Measurements from ENCODE around the gene CCNH. TPM values are rescaled to one million over a fixed set of nuclear protein-coding genes. Genes with fewer than 3 reads are reported as not detected.

CCNH gene
- total RNA-seq, 3 donors from 2014 or later (not counting 1 experiment from before 2014, with no cell fraction given) = 171 to 305 (median 268) TPM

DNA sequence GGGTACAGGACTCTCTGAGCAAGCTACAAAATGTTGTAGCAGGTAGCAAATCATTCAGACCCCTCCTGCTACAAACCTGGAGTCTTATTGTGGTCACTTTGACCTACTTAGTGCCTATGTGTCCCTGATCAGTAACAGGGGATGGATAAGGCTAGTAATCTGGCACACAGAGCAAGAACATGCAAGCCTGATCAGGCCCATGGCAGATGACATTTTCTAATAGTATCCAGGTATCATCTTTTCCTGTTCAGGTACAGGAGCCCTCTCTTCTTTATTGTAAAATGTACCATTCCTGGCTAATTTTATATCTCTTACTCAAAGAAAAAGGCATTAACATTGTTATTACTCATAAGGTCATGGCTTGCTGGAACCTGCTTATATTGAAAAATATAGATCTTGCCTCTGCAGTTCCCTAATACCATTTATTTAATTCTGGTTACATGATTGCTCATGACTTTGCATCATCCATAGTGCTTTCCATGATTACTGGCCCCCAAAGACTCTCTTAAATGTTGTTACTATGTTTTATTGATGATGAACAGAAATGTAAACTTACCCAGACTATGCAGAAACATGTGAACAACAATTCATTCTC lies 18.2 kb upstream of the CCNH start:
- DNase-seq = no peak
- no peaks in the 10 kb centered on the region for H3K36me3 ChIP-seq (ENCODE audit: control insufficient read depth, insufficient read depth, low read length)
- Mint-ChIP-seq H3K4me3 (no peak overlapping the region), H3K9me3 (no peaks in the 10 kb centered on the region), H3K27ac (no peak overlapping the region), H3K4me1 (no peaks in the 10 kb centered on the region), H3K27me3 (ENCODE audit: low read depth in 2 of 2) (peaks cover 25 to 46% of the 10 kb centered on the region in 2 donors), H3K36me3 (no peaks in the 10 kb centered on the region)
- TF ChIP-seq, protein P1, sequence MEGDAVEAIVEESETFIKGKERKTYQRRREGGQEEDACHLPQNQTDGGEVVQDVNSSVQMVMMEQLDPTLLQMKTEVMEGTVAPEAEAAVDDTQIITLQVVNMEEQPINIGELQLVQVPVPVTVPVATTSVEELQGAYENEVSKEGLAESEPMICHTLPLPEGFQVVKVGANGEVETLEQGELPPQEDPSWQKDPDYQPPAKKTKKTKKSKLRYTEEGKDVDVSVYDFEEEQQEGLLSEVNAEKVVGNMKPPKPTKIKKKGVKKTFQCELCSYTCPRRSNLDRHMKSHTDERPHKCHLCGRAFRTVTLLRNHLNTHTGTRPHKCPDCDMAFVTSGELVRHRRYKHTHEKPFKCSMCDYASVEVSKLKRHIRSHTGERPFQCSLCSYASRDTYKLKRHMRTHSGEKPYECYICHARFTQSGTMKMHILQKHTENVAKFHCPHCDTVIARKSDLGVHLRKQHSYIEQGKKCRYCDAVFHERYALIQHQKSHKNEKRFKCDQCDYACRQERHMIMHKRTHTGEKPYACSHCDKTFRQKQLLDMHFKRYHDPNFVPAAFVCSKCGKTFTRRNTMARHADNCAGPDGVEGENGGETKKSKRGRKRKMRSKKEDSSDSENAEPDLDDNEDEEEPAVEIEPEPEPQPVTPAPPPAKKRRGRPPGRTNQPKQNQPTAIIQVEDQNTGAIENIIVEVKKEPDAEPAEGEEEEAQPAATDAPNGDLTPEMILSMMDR (IDR thresholded peaks at IDR 0.05) = no peak
- no peak overlapping the region for H3K27ac ChIP-seq (ENCODE audit: low read length)
- no peaks in the 10 kb centered on the region for H3K9me3 ChIP-seq (ENCODE audit: control insufficient read depth, insufficient read depth, low read length)
- H3K4me3 ChIP-seq (ENCODE audit: low read length) = no peak overlapping the region
- H3K4me1 ChIP-seq (ENCODE audit: control insufficient read depth, insufficient read depth, low read length) = no peaks in the 10 kb centered on the region
- no peak for ATAC-seq
- no peaks in the 10 kb centered on the region for H3K27me3 ChIP-seq (ENCODE audit: control insufficient read depth, insufficient read depth, low read length)
- intact Hi-C loops (cut with micrococcal nuclease) = loop anchor here (10.0 kb wide), 1 partner anchor 1264 kb away; no protein-coding TSS in a partner anchor

DNA sequence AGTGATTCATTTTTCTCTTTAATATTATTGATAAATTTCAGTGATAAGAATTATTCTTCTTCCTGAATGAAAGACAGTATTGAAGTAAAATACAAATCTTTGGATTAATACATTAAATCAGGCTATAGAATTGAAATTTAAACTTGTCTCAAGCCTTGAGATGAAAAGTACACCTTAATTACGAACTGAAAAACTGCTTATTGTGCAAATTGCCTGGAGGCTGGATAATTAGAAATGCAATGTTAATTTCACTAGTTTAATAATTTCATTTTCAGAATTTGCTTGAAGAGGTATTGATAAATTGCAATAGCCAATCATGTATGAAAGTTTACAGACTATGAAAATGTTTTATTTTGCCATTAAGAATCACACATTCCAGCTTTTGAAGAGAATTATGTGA lies 11.0 kb upstream of the CCNH start:
- intact Hi-C loops (cut with micrococcal nuclease) = no loop called here
- Histone ChIP-seq H3K4me3 (ENCODE audit: low read length) (no peak overlapping the region), H3K27ac (ENCODE audit: low read length) (no peak overlapping the region), H3K36me3 (ENCODE audit: control insufficient read depth, insufficient read depth, low read length) (no peaks in the 10 kb centered on the region), H3K9me3 (ENCODE audit: control insufficient read depth, insufficient read depth, low read length) (no peaks in the 10 kb centered on the region), H3K27me3 (ENCODE audit: control insufficient read depth, insufficient read depth, low read length) (no peaks in the 10 kb centered on the region), H3K4me1 (ENCODE audit: control insufficient read depth, insufficient read depth, low read length) (no peaks in the 10 kb centered on the region)
- DNase-seq (no peak), ATAC-seq (no peak)
- WGBS (ENCODE audit: insufficient coverage) = no CpG with 5 or more reads among the region's 1 CpG
- TF ChIP-seq, protein P1 (IDR thresholded peaks at IDR 0.05) = no peak
- H3K27me3 Mint-ChIP-seq (ENCODE audit: low read depth in 2 of 2) = peaks cover 7 to 28% of the 10 kb centered on the region in 2 donors
- H3K36me3 Mint-ChIP-seq = no peaks in the 10 kb centered on the region
- no peak overlapping the region for H3K4me3 Mint-ChIP-seq
- H3K4me1 Mint-ChIP-seq = no peaks in the 10 kb centered on the region
- no peak overlapping the region for H3K27ac Mint-ChIP-seq
- H3K9me3 Mint-ChIP-seq = no peaks in the 10 kb centered on the region

DNA sequence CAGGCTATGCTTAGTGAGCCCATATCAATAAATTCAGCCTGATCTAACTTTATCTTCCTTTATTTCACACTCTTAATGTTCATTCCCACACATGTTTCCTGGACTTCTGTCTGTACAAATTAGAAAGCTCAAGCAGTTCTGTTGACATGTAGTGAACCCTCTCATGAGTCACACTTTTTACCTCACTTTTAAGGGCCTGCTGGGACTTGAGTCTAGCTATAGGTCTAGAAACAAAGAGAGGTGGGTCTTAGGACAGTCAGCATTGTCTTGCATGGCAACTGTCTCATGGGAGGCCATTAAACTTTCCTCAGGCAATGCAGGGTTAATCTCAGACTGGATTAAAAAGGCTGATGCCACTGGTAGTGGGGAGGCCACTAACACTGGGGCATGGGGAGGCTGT lies 8.6 kb upstream of the CCNH start:
- TF ChIP-seq, protein P1 (IDR thresholded peaks at IDR 0.05) = no peak
- DNase-seq (no peak), ATAC-seq (no peak)
- intact Hi-C loops (cut with micrococcal nuclease) = no loop called here
- Histone ChIP-seq H3K9me3 (ENCODE audit: control insufficient read depth, insufficient read depth, low read length) (no peaks in the 10 kb centered on the region), H3K27ac (ENCODE audit: low read length) (no peak overlapping the region), H3K36me3 (ENCODE audit: control insufficient read depth, insufficient read depth, low read length) (no peaks in the 10 kb centered on the region), H3K4me3 (ENCODE audit: low read length) (no peak overlapping the region), H3K27me3 (ENCODE audit: control insufficient read depth, insufficient read depth, low read length) (no peaks in the 10 kb centered on the region), H3K4me1 (ENCODE audit: control insufficient read depth, insufficient read depth, low read length) (no peaks in the 10 kb centered on the region)
- H3K36me3 Mint-ChIP-seq = no peaks in the 10 kb centered on the region
- no peak overlapping the region for H3K27ac Mint-ChIP-seq
- peaks cover 2 to 32% of the 10 kb centered on the region in 2 donors for H3K27me3 Mint-ChIP-seq (ENCODE audit: low read depth in 2 of 2)
- no peaks in the 10 kb centered on the region for H3K9me3 Mint-ChIP-seq
- no peak overlapping the region for H3K4me3 Mint-ChIP-seq
- H3K4me1 Mint-ChIP-seq = no peaks in the 10 kb centered on the region

DNA sequence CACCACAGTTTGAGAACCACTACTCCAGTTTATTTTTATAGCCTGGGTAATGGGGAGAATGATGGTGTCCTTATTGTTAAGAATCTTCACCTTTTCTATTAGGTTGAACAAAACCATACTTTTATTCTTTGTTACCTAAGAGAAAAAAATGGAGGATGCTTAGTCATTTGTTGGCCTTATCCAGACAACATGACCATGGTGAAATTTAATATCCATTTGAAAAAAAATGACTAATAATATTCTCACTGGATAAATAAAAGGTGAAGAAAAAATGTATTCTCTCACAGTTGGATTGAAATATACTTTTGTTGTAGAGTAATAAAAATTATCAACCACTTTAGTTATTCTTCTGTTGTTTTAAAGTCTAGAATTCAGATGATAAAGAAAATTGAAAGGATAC lies 5.8 kb upstream of the CCNH start:
- Mint-ChIP-seq H3K4me1 (no peaks in the 10 kb centered on the region), H3K36me3 (no peaks in the 10 kb centered on the region), H3K4me3 (no peak overlapping the region), H3K27ac (no peak overlapping the region), H3K27me3 (ENCODE audit: low read depth in 2 of 2) (peaks cover 10 to 35% of the 10 kb centered on the region in 2 donors), H3K9me3 (no peaks in the 10 kb centered on the region)
- TF ChIP-seq, protein P1 (IDR thresholded peaks at IDR 0.05) = no peak
- no peak overlapping the region for H3K4me3 ChIP-seq (ENCODE audit: low read length)
- ATAC-seq = no peak
- intact Hi-C loops (cut with micrococcal nuclease) = loop anchor here (10.0 kb wide), 1 partner anchor 726 kb away; no protein-coding TSS in a partner anchor
- no peaks in the 10 kb centered on the region for H3K4me1 ChIP-seq (ENCODE audit: control insufficient read depth, insufficient read depth, low read length)
- no peaks in the 10 kb centered on the region for H3K9me3 ChIP-seq (ENCODE audit: control insufficient read depth, insufficient read depth, low read length)
- DNase-seq = no peak
- no peaks in the 10 kb centered on the region for H3K27me3 ChIP-seq (ENCODE audit: control insufficient read depth, insufficient read depth, low read length)
- H3K36me3 ChIP-seq (ENCODE audit: control insufficient read depth, insufficient read depth, low read length) = no peaks in the 10 kb centered on the region
- H3K27ac ChIP-seq (ENCODE audit: low read length) = no peak overlapping the region

All from natural killer cell (primary cell).